Measurements from ENCODE around the gene WLS.

DNA sequence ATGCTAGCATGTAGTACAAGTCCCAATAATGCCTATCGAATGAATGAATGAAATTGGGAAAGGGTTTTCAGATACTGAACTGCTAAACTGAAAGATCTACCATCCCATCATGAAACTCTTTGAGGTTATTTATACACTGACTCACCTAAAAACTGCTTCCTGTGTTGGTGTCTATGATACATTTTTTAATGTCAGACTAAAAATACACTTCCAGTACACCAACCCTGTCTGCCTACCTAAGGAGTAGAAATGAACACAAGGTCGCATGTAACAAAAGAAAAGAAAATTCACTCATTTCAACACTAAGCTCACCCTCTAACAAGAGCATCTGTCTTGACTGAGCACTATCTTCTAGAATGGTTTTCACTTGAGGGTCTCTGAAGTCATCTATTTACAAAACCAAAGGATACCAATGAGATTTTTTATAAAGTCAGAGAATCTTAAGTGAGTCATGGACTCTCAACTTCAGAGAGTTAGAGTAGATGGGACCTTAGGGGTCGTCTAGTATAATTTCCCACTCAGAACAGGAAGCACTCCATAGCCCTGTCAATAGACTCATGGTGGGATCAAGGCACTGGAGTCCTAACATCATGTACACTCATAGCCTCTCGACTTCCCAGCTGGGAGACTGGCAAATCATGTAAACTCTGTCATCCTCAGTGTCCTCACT lies 53.4 kb downstream of the WLS start:
- no peak for TF ChIP-seq EZH2 (IDR thresholded peaks at IDR 0.05; ENCODE audit: low read depth, unreplicated experiment)
- TF ChIP-seq CTCF (conservative IDR thresholded peaks at IDR 0.05; ENCODE audit: low read depth in 2 of 2) = no peak
- TF ChIP-seq, protein P1, sequence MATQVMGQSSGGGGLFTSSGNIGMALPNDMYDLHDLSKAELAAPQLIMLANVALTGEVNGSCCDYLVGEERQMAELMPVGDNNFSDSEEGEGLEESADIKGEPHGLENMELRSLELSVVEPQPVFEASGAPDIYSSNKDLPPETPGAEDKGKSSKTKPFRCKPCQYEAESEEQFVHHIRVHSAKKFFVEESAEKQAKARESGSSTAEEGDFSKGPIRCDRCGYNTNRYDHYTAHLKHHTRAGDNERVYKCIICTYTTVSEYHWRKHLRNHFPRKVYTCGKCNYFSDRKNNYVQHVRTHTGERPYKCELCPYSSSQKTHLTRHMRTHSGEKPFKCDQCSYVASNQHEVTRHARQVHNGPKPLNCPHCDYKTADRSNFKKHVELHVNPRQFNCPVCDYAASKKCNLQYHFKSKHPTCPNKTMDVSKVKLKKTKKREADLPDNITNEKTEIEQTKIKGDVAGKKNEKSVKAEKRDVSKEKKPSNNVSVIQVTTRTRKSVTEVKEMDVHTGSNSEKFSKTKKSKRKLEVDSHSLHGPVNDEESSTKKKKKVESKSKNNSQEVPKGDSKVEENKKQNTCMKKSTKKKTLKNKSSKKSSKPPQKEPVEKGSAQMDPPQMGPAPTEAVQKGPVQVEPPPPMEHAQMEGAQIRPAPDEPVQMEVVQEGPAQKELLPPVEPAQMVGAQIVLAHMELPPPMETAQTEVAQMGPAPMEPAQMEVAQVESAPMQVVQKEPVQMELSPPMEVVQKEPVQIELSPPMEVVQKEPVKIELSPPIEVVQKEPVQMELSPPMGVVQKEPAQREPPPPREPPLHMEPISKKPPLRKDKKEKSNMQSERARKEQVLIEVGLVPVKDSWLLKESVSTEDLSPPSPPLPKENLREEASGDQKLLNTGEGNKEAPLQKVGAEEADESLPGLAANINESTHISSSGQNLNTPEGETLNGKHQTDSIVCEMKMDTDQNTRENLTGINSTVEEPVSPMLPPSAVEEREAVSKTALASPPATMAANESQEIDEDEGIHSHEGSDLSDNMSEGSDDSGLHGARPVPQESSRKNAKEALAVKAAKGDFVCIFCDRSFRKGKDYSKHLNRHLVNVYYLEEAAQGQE (IDR thresholded peaks at IDR 0.05; ENCODE audit: unreplicated experiment) = no peak
- no peak for TF ChIP-seq EZH2phosphoT487 (IDR thresholded peaks at IDR 0.05; ENCODE audit: unreplicated experiment)
- TF ChIP-seq POLR2AphosphoS5 (IDR thresholded peaks at IDR 0.05; ENCODE audit: low read depth) = no peak
- TF ChIP-seq CREB1 (CRISPR knock-in tag; IDR thresholded peaks at IDR 0.05; ENCODE audit: low read depth) = no peak
- no peak for TF ChIP-seq NANOG (IDR thresholded peaks at IDR 0.05; ENCODE audit: borderline replicate concordance)
- TF ChIP-seq STAT1 (IDR thresholded peaks at IDR 0.05; ENCODE audit: unreplicated experiment) = no peak
- no peak for TF ChIP-seq ZNF114 (CRISPR knock-in tag; IDR thresholded peaks at IDR 0.05)
- no peak for TF ChIP-seq ETS1 (IDR thresholded peaks at IDR 0.05)
- no peak for TF ChIP-seq ZNF331 (CRISPR knock-in tag; IDR thresholded peaks at IDR 0.05; ENCODE audit: low read depth)
- no peak for TF ChIP-seq JUNB (IDR thresholded peaks at IDR 0.05; ENCODE audit: unreplicated experiment)
- TF ChIP-seq, protein P2, sequence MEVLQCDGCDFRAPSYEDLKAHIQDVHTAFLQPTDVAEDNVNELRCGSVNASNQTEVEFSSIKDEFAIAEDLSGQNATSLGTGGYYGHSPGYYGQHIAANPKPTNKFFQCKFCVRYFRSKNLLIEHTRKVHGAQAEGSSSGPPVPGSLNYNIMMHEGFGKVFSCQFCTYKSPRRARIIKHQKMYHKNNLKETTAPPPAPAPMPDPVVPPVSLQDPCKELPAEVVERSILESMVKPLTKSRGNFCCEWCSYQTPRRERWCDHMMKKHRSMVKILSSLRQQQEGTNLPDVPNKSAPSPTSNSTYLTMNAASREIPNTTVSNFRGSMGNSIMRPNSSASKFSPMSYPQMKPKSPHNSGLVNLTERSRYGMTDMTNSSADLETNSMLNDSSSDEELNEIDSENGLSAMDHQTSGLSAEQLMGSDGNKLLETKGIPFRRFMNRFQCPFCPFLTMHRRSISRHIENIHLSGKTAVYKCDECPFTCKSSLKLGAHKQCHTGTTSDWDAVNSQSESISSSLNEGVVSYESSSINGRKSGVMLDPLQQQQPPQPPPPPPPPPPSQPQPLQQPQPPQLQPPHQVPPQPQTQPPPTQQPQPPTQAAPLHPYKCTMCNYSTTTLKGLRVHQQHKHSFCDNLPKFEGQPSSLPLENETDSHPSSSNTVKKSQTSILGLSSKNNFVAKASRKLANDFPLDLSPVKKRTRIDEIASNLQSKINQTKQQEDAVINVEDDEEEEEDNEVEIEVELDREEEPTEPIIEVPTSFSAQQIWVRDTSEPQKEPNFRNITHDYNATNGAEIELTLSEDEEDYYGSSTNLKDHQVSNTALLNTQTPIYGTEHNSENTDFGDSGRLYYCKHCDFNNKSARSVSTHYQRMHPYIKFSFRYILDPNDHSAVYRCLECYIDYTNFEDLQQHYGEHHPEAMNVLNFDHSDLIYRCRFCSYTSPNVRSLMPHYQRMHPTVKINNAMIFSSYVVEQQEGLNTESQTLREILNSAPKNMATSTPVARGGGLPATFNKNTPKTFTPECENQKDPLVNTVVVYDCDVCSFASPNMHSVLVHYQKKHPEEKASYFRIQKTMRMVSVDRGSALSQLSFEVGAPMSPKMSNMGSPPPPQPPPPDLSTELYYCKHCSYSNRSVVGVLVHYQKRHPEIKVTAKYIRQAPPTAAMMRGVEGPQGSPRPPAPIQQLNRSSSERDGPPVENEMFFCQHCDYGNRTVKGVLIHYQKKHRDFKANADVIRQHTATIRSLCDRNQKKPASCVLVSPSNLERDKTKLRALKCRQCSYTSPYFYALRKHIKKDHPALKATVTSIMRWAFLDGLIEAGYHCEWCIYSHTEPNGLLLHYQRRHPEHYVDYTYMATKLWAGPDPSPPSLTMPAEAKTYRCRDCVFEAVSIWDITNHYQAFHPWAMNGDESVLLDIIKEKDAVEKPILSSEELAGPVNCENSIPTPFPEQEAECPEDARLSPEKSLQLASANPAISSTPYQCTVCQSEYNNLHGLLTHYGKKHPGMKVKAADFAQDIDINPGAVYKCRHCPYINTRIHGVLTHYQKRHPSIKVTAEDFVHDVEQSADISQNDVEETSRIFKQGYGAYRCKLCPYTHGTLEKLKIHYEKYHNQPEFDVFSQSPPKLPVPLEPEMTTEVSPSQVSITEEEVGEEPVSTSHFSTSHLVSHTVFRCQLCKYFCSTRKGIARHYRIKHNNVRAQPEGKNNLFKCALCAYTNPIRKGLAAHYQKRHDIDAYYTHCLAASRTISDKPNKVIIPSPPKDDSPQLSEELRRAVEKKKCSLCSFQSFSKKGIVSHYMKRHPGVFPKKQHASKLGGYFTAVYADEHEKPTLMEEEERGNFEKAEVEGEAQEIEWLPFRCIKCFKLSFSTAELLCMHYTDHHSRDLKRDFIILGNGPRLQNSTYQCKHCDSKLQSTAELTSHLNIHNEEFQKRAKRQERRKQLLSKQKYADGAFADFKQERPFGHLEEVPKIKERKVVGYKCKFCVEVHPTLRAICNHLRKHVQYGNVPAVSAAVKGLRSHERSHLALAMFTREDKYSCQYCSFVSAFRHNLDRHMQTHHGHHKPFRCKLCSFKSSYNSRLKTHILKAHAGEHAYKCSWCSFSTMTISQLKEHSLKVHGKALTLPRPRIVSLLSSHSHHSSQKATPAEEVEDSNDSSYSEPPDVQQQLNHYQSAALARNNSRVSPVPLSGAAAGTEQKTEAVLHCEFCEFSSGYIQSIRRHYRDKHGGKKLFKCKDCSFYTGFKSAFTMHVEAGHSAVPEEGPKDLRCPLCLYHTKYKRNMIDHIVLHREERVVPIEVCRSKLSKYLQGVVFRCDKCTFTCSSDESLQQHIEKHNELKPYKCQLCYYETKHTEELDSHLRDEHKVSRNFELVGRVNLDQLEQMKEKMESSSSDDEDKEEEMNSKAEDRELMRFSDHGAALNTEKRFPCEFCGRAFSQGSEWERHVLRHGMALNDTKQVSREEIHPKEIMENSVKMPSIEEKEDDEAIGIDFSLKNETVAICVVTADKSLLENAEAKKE (CRISPR knock-in tag; IDR thresholded peaks at IDR 0.05) = no peak
